DOHH2 (cell line): ENCODE data around the gene SNX3.

Source experiments
- H3F3A ChIP-seq: fragments of 200-600 bp; sonication (generic), shearing (Covaris generic); 2 replicates; pipeline ENCODE4 v1.6.0; 2016; ENCODE audit warnings: antibody characterized with exemption, mild to moderate bottlenecking; ENCODE audit not compliant: control insufficient read depth, insufficient read depth
- H3K27ac ChIP-seq: fragments of 200-600 bp; sonication (generic); 2 replicates; pipeline ENCODE4 v1.5.1; 2014; ENCODE audit warnings: low read depth, mild to moderate bottlenecking, low read length, moderate library complexity
- H3K27me3 ChIP-seq: fragments of 200-600 bp; sonication (generic); 2 replicates; pipeline ENCODE4 v1.6.1; 2014; ENCODE audit warnings: mild to moderate bottlenecking, low read length, mixed read lengths; ENCODE audit not compliant: control insufficient read depth
- H3K36me3 ChIP-seq: fragments of 200-600 bp; sonication (generic); 2 replicates; pipeline ENCODE4 v1.6.1; 2014; ENCODE audit warnings: mild to moderate bottlenecking, low read length, moderate library complexity, mixed read lengths; ENCODE audit not compliant: control insufficient read depth
- H3K4me1 ChIP-seq: fragments of 200-600 bp; sonication (generic); 2 replicates; pipeline ENCODE4 v1.6.1; 2014; ENCODE audit warnings: mild to moderate bottlenecking, low read length, mixed read lengths; ENCODE audit not compliant: control insufficient read depth
- H3K4me2 ChIP-seq: fragments of 200-600 bp; sonication (generic); 2 replicates; pipeline ENCODE4 v1.6.0; 2014; ENCODE audit warnings: mild to moderate bottlenecking, low read length, moderate library complexity
- H3K4me3 ChIP-seq: fragments of 200-600 bp; sonication (generic); 2 replicates; pipeline ENCODE4 v1.5.1; 2014; ENCODE audit warnings: mild to moderate bottlenecking, low read length, mixed read lengths
- H3K79me2 ChIP-seq: fragments of 200-600 bp; sonication (generic); 2 replicates; pipeline ENCODE4 v1.6.1; 2014; ENCODE audit warnings: mild to moderate bottlenecking, low read length, mixed read lengths; ENCODE audit not compliant: control insufficient read depth
- H3K9me2 ChIP-seq: fragments of 200-600 bp; sonication (generic); replicated peaks from 2 replicates; pipeline ENCODE4 v1.6.1; 2014; ENCODE audit warnings: mild to moderate bottlenecking, low read length, mixed read lengths; ENCODE audit not compliant: control insufficient read depth
- H3K9me3 ChIP-seq: fragments of 200-600 bp; sonication (generic); 2 replicates; pipeline ENCODE4 v1.6.1; 2014; ENCODE audit warnings: antibody characterized with exemption, low read length, mixed read lengths; ENCODE audit not compliant: control insufficient read depth, insufficient read depth
- H4K20me1 ChIP-seq: fragments of 200-600 bp; sonication (generic); 2 replicates; pipeline ENCODE4 v1.6.0; 2014; ENCODE audit warnings: low read depth, mild to moderate bottlenecking, antibody characterized with exemption, low read length, moderate library complexity; ENCODE audit not compliant: control insufficient read depth, insufficient read depth
- CTCF ChIP-seq: fragments of 200-600 bp; sonication (generic); IDR thresholded peaks from one replicate; pipeline ENCODE4 v1.5.1; 2014; ENCODE audit warnings: antibody characterized with exemption, mild to moderate bottlenecking, low read depth, low read length; ENCODE audit not compliant: poor library complexity, severe bottlenecking
- EZH2phosphoT487 ChIP-seq: fragments of 200-600 bp; sonication (generic); IDR thresholded peaks from 2 replicates; pipeline ENCODE4 v1.6.1; 2017; ENCODE audit warnings: borderline replicate concordance, mild to moderate bottlenecking, antibody characterized with exemption, low read length, moderate library complexity, mixed read lengths

Gene SNX3

GRCh38 chr6:108238322-108238721 is 22.5 kb downstream of the SNX3 start:
- H3K27me3 ChIP-seq: no peaks in the 10 kb centered on the region
- peaks cover 6% of the 10 kb centered on the region; the same call in 1 of the 2 replicates for H4K20me1 ChIP-seq
- no peaks in the 10 kb centered on the region for H3K9me3 ChIP-seq
- no peaks in the 10 kb centered on the region for H3K9me2 ChIP-seq
- H3K4me1 ChIP-seq: no peaks in the 10 kb centered on the region
- no peak overlapping the region for H3K4me3 ChIP-seq
- H3F3A ChIP-seq: no peaks in the 10 kb centered on the region
- H3K36me3 ChIP-seq: peaks cover 15% of the 10 kb centered on the region
- H3K27ac ChIP-seq: no peak overlapping the region
- TF ChIP-seq EZH2phosphoT487 (no peak), CTCF (no peak)
- no peak overlapping the region for H3K4me2 ChIP-seq
- H3K79me2 ChIP-seq: peaks cover 59% of the 10 kb centered on the region

GRCh38 chr6:108236791-108237190 is 24.0 kb downstream of the SNX3 start:
- no peak overlapping the region for H3K4me2 ChIP-seq
- no peak overlapping the region for H3K27ac ChIP-seq
- H3F3A ChIP-seq: no peaks in the 10 kb centered on the region
- no peaks in the 10 kb centered on the region for H3K9me3 ChIP-seq
- no peaks in the 10 kb centered on the region for H3K9me2 ChIP-seq
- H3K36me3 ChIP-seq: peaks cover 8% of the 10 kb centered on the region
- no peak overlapping the region for H3K4me3 ChIP-seq
- no peaks in the 10 kb centered on the region for H3K4me1 ChIP-seq
- H3K27me3 ChIP-seq: no peaks in the 10 kb centered on the region
- peaks cover 14% of the 10 kb centered on the region; the same call in 1 of the 2 replicates for H4K20me1 ChIP-seq
- peaks cover 57% of the 10 kb centered on the region for H3K79me2 ChIP-seq
- TF ChIP-seq CTCF (no peak), EZH2phosphoT487 (no peak)

GRCh38 chr6:108235127-108235526 is 25.7 kb downstream of the SNX3 start:
- Histone ChIP-seq H3K27ac (no peak overlapping the region), H3K79me2 (peaks cover 54% of the 10 kb centered on the region), H3K4me3 (no peak overlapping the region), H3K4me2 (no peak overlapping the region), H4K20me1 (peaks cover 14% of the 10 kb centered on the region; the same call in 1 of the 2 replicates), H3F3A (no peaks in the 10 kb centered on the region), H3K36me3 (peaks cover 4% of the 10 kb centered on the region; the same call in 1 of the 2 replicates), H3K4me1 (no peaks in the 10 kb centered on the region), H3K9me3 (no peaks in the 10 kb centered on the region), H3K27me3 (no peaks in the 10 kb centered on the region), H3K9me2 (no peaks in the 10 kb centered on the region)
- TF ChIP-seq EZH2phosphoT487: no peak
- TF ChIP-seq CTCF: no peak
